ENCODE measurements around the gene BAHCC1. TPM values are rescaled to one million over a fixed set of nuclear protein-coding genes. Genes with fewer than 3 reads are reported as not detected.

BAHCC1 gene
- total and polyA plus RNA-seq, 2 donors (not counting 3 experiments of a cell fraction or from before 2014, with no cell fraction given), result 4.7 to 11.6 TPM

- Histone ChIP-seq H3K4me2 (ENCODE audit: insufficient read depth, low read length) (no peak overlapping the region), H3K4me3 (replicated peaks in 1 of 3; ENCODE audit: insufficient read depth in 1 of 3, low read depth in 1 of 3, low read length in 3 of 3) (no peak overlapping the region), H3K79me2 (ENCODE audit: control insufficient read depth, insufficient read depth, low read length) (no peaks in the 10 kb centered on the region), H3K4me1 (ENCODE audit: control insufficient read depth, extremely low read depth, insufficient read depth, low read length) (no peaks in the 10 kb centered on the region), H3K36me3 (ENCODE audit: control insufficient read depth in 2 of 2, extremely low read depth in 1 of 2, insufficient read depth in 2 of 2, low read length in 2 of 2) (no peaks in the 10 kb centered on the region), H3K9me3 (replicated peaks; ENCODE audit: control insufficient read depth, insufficient read depth, low read length) (no peaks in the 10 kb centered on the region), H3K27me3 (ENCODE audit: control insufficient read depth in 2 of 2, insufficient read depth in 2 of 2, low read length in 2 of 2) (no peaks in the 10 kb centered on the region), H3K27ac (ENCODE audit: insufficient read depth, low read depth, low read length) (no peak overlapping the region), H4K20me1 (replicated peaks; ENCODE audit: control insufficient read depth, extremely low read depth, insufficient read depth, low read length) (no peaks in the 10 kb centered on the region), H3K9me1 (replicated peaks; ENCODE audit: control insufficient read depth, extremely low read depth, insufficient read depth, low read length) (no peaks in the 10 kb centered on the region), H2AFZ (ENCODE audit: low read depth, low read length) (no peak overlapping the region), H3K9ac (replicated peaks; ENCODE audit: extremely low read depth, insufficient read depth, low read length) (no peak overlapping the region)
- no TSS peak for BruUV-seq (replicated peaks)
- TF ChIP-seq JUN (IDR thresholded peaks at IDR 0.05; ENCODE audit: borderline replicate concordance, insufficient read depth, insufficient read length, low read depth), result no peak
- no peak for TF ChIP-seq MAX (IDR thresholded peaks at IDR 0.05; ENCODE audit: insufficient read depth, insufficient read length)
- no peak for TF ChIP-seq GATA2 (IDR thresholded peaks at IDR 0.05; ENCODE audit: insufficient read depth, insufficient read length, low read depth, low read length)
- TF ChIP-seq EZH2 (IDR thresholded peaks at IDR 0.05; ENCODE audit: borderline replicate concordance, low read depth, low read length, severe bottlenecking), result no peak
- TF ChIP-seq POLR2A (IDR thresholded peaks at IDR 0.05; ENCODE audit: low read depth, low read length), result no peak
- TF ChIP-seq FOS (IDR thresholded peaks at IDR 0.05; ENCODE audit: borderline replicate concordance, insufficient read depth, low read length), result no peak
- TF ChIP-seq POLR2AphosphoS5 (IDR thresholded peaks at IDR 0.05; ENCODE audit: insufficient read depth, low read depth, low read length), result no peak
- TF ChIP-seq CTCF (IDR thresholded peaks at IDR 0.05; ENCODE audit: extremely low read depth in 1 of 2, insufficient read depth in 1 of 2, low read depth in 1 of 2, low read length in 2 of 2), result no peak
- no peak for TF ChIP-seq MYC (IDR thresholded peaks at IDR 0.05; ENCODE audit: low read depth, low read length)
- no peak for DNase-seq (ENCODE audit: low read depth, low spot score)
- dilution Hi-C loops (cut with MboI; ENCODE audit: extremely low pct_ligation_motif_present, low sequenced_read_pairs) (no loop called here), intact Hi-C loops (cut with micrococcal nuclease) (no loop called here)
- ChIA-PET POLR2A (no interaction called here), CTCF (interaction anchor here (1.2 to 1.4 kb wide), 2 partner anchors 28 to 37 kb away, joined by 3 to 4 read pairs; no protein-coding TSS in a partner anchor)
- no peak for FAIRE-seq
Observed at GRCh38 chr17:81381632-81382577, 13.4 kb upstream of the BAHCC1 start.

Measured in endothelial cell of umbilical vein (primary cell).